Endothelial cell of umbilical vein (primary cell): ENCODE data around the gene SPARC. TPM values are rescaled to one million over a fixed set of nuclear protein-coding genes. Genes with fewer than 3 reads are reported as not detected.
A peak's percentile ranks its signal among the peaks of the same experiment; 100 is the strongest.

Source experiments
- BruUV-seq: library from RNA; stranded (reverse); fragments of 400-500 nt; replicated peaks from 2 replicates; lab custom pipeline; 2021; lab: Mats Ljungman, UMichigan
- CTCF ChIA-PET: fragments of 300-600, 350-600 bp; sonication (Branson Sonifier 250); formaldehyde crosslinking; loops from one replicate; lab custom pipeline; 2021; ENCODE audit warnings: antibody characterized with exemption, inconsistent platforms; lab: Charles Lee
- POLR2A ChIA-PET: fragments of 300-600, 350-600 bp; sonication (Branson Sonifier 250); formaldehyde crosslinking; loops from one replicate; lab custom pipeline; 2021; ENCODE audit warnings: antibody characterized with exemption, inconsistent platforms; lab: Charles Lee
- DNase-seq: peaks from one replicate; pipeline ENCODE4 v3.0.0-alpha.2; 2011; ENCODE audit warnings: low read depth, low spot score
- FAIRE-seq: peaks from 2 replicates; lab custom pipeline; 2011; peaks lifted over from hg19 to GRCh38; lab: Jason Lieb, UNC
- H2AFZ ChIP-seq: 2 replicates; pipeline ENCODE4 v1.6.0; 2012; ENCODE audit warnings: low read depth, low read length, control low read depth, inconsistent platforms
- H3K27ac ChIP-seq: 2 replicates; pipeline ENCODE4 v1.5.1; 2011; ENCODE audit warnings: low read depth, mild to moderate bottlenecking, control low read depth, low read length, moderate library complexity; ENCODE audit not compliant: insufficient read depth
- H3K27me3 ChIP-seq, 2 experiments: 2 replicates each; pipeline versions ENCODE4 v1.6.0 to v1.6.1; 2011; ENCODE audit warnings: low read length in 2 of 2, mixed read lengths in 1 of 2; ENCODE audit not compliant: control insufficient read depth in 2 of 2, insufficient read depth in 2 of 2
- H3K36me3 ChIP-seq, 2 experiments: 2 replicates in 1 of 2; 3 replicates in 1 of 2; pipeline ENCODE4 v1.5.1; 2011; ENCODE audit warnings: low read length in 2 of 2, mild to moderate bottlenecking in 1 of 2, moderate library complexity in 1 of 2; ENCODE audit not compliant: control insufficient read depth in 2 of 2, insufficient read depth in 2 of 2; ENCODE audit errors: extremely low read depth in 1 of 2
- H3K4me1 ChIP-seq: 3 replicates; pipeline ENCODE4 v1.5.1; 2011; ENCODE audit warnings: mild to moderate bottlenecking, low read length; ENCODE audit not compliant: control insufficient read depth, insufficient read depth; ENCODE audit errors: extremely low read depth
- H3K4me2 ChIP-seq: 2 replicates; pipeline ENCODE4 v1.6.1; 2011; ENCODE audit warnings: low read length, control low read depth, mixed read lengths; ENCODE audit not compliant: insufficient read depth
- H3K4me3 ChIP-seq, 3 experiments: fragments of 200-600 bp in 1 of 3; sonication (generic), shearing (Covaris generic) in 1 of 3; replicated peaks in 1 of 3; 2 replicates each; pipeline ENCODE4 v1.5.1; 2011 to 2016; ENCODE audit warnings: control low read depth in 3 of 3, low read length in 3 of 3, mild to moderate bottlenecking in 2 of 3, inconsistent platforms in 1 of 3, low read depth in 1 of 3, moderate library complexity in 1 of 3; ENCODE audit not compliant: insufficient read depth in 1 of 3
- H3K79me2 ChIP-seq: 2 replicates; pipeline ENCODE4 v1.6.0; 2012; ENCODE audit warnings: low read length, inconsistent platforms; ENCODE audit not compliant: control insufficient read depth, insufficient read depth
- H3K9ac ChIP-seq: replicated peaks from 2 replicates; pipeline ENCODE3; 2011; ENCODE audit warnings: low read length, control low read depth; ENCODE audit not compliant: insufficient read depth; ENCODE audit errors: extremely low read depth
- H3K9me1 ChIP-seq: replicated peaks from 3 replicates; pipeline ENCODE4 v1.6.0; 2011; ENCODE audit warnings: mild to moderate bottlenecking, low read length; ENCODE audit not compliant: control insufficient read depth, insufficient read depth; ENCODE audit errors: extremely low read depth
- H3K9me3 ChIP-seq: replicated peaks from 2 replicates; pipeline ENCODE4 v1.5.1; 2012; ENCODE audit warnings: low read length, inconsistent platforms; ENCODE audit not compliant: control insufficient read depth, insufficient read depth
- H4K20me1 ChIP-seq: replicated peaks from 2 replicates; pipeline ENCODE3; 2011; ENCODE audit warnings: mild to moderate bottlenecking, low read length; ENCODE audit not compliant: control insufficient read depth, insufficient read depth; ENCODE audit errors: extremely low read depth
- CTCF ChIP-seq, 2 donors: IDR thresholded peaks; 1 replicate in 1 of 2; 2 replicates in 1 of 2; pipeline ENCODE4 v1.5.1; 2011; ENCODE audit warnings: low read length in 2 of 2, mild to moderate bottlenecking in 2 of 2, moderate library complexity in 2 of 2, control low read depth in 1 of 2, inconsistent platforms in 1 of 2, low read depth in 1 of 2; ENCODE audit not compliant: insufficient read depth in 1 of 2; ENCODE audit errors: extremely low read depth in 1 of 2
- EZH2 ChIP-seq: IDR thresholded peaks from 2 replicates; pipeline ENCODE4 v1.6.1; 2012; ENCODE audit warnings: borderline replicate concordance, low read depth, mild to moderate bottlenecking, moderate library complexity, low read length, inconsistent platforms; ENCODE audit not compliant: severe bottlenecking
- FOS ChIP-seq: IDR thresholded peaks from 2 replicates; pipeline ENCODE4 v1.6.1; 2011; ENCODE audit warnings: mild to moderate bottlenecking, low read length, moderate library complexity, borderline replicate concordance; ENCODE audit not compliant: insufficient read depth
- GATA2 ChIP-seq: IDR thresholded peaks from 2 replicates; pipeline ENCODE4 v1.7.0; 2011; ENCODE audit warnings: low read depth, mild to moderate bottlenecking, moderate library complexity, mixed read lengths, low read length; ENCODE audit not compliant: insufficient read length, insufficient read depth
- JUN ChIP-seq: IDR thresholded peaks from 2 replicates; pipeline ENCODE4 v1.6.1; 2011; ENCODE audit warnings: borderline replicate concordance, low read depth; ENCODE audit not compliant: insufficient read length, insufficient read depth
- MAX ChIP-seq: IDR thresholded peaks from 2 replicates; pipeline ENCODE4 v1.6.1; 2011; ENCODE audit not compliant: insufficient read depth, insufficient read length
- MYC ChIP-seq: IDR thresholded peaks from one replicate; pipeline ENCODE4 v1.6.1; 2011; ENCODE audit warnings: mild to moderate bottlenecking, low read depth, low read length
- POLR2A ChIP-seq: IDR thresholded peaks from 2 replicates; pipeline ENCODE4 v1.6.1; 2012; ENCODE audit warnings: low read depth, mild to moderate bottlenecking, control low read depth, low read length
- POLR2AphosphoS5 ChIP-seq: IDR thresholded peaks from 2 replicates; pipeline ENCODE4 v1.6.1; 2012; ENCODE audit warnings: low read depth, mild to moderate bottlenecking, control low read depth, low read length, moderate library complexity; ENCODE audit not compliant: insufficient read depth
- dilution Hi-C: fragments of 300-500 bp; cut with MboI; formaldehyde crosslinking; loops from one replicate; pipeline ENCODE4 v1.15.0; 2019; ENCODE audit warnings: low sequenced_read_pairs; ENCODE audit not compliant: extremely low pct_ligation_motif_present
- intact Hi-C: fragments of 100-400 bp; cut with micrococcal nuclease; formaldehyde crosslinking; loops from one replicate; pipeline ENCODE4 v1.10.0; 2022
- polyA plus RNA-seq, 4 experiments: library from polyadenylated mRNA; depleted of rRNA in 3 of 4; stranded (reverse) in 3 of 4; unstranded in 1 of 4; fragments of >200 nt; gene quantifications; 2 replicates each; pipeline versions ENCODE4 v1.2.1 to v1.2.3, GENCODE V29; 2011 to 2012; ENCODE audit warnings: missing spikeins in 1 of 4
- total RNA-seq: library from RNA; stranded (reverse); gene quantifications from 2 replicates; pipeline ENCODE4 v1.2.3, GENCODE V29; 2021

Gene SPARC
- total and polyA plus RNA-seq, 2 donors (not counting 3 experiments of a cell fraction or from before 2014, with no cell fraction given) = 2,962 to 3,114 TPM

- ChIA-PET CTCF (interaction anchor here (0.8 to 7.1 kb wide), 13 partner anchors 9 to 224 kb away, joined by 3 to 93 read pairs (median 11); partner anchors contain the start of genes SLC36A1 and SPARC), POLR2A (interaction anchor here (0.6 to 4.0 kb wide), 9 partner anchors 10 to 100 kb away, joined by 3 to 39 read pairs (median 14); partner anchors contain the start of genes G3BP1 and SPARC)
- Histone ChIP-seq H3K9ac (peak overlapping the region; percentile 71), H3K4me1 (peaks cover 78% of the 10 kb centered on the region), H3K27ac (peak overlapping the region; percentile 97), H3K4me3 (peak overlapping the region in 1 of 3 experiments; percentile 9), H3K4me2 (peak overlapping the region; percentile 10), H2AFZ (no peak overlapping the region), H3K36me3 (peaks cover 58 to 63% of the 10 kb centered on the region in 2 experiments), H3K27me3 (no peaks in the 10 kb centered on the region), H3K79me2 (peaks cover 39% of the 10 kb centered on the region), H3K9me1 (no peaks in the 10 kb centered on the region), H3K9me3 (no peaks in the 10 kb centered on the region), H4K20me1 (no peaks in the 10 kb centered on the region)
- intact Hi-C loops (no loop called here), dilution Hi-C loops (no loop called here)
- no peak for FAIRE-seq
- peak; percentile 85 for DNase-seq
- BruUV-seq = no TSS peak
- TF ChIP-seq JUN = peak; percentile 67
- no peak for TF ChIP-seq POLR2A
- TF ChIP-seq GATA2 = no peak
- no peak for TF ChIP-seq EZH2
- TF ChIP-seq CTCF (IDR thresholded peaks at IDR 0.05; ENCODE audit: extremely low read depth in 1 of 2, insufficient read depth in 1 of 2, low read depth in 1 of 2, low read length in 2 of 2) = no peak
- peak; percentile 74 for TF ChIP-seq POLR2AphosphoS5
- peak; percentile 85 for TF ChIP-seq FOS
- TF ChIP-seq MYC = no peak
- TF ChIP-seq MAX = no peak
These were observed 15.6 kb downstream of the SPARC start for GRCh38 chr5:151670953-151671636.
